ENCODE results near the gene CTIF. TPM values are rescaled to one million over a fixed set of nuclear protein-coding genes. Genes with fewer than 3 reads are reported as not detected.

CTIF gene
- total RNA-seq, 1 experiment from 2014 or later: 3.7 TPM

DNA sequence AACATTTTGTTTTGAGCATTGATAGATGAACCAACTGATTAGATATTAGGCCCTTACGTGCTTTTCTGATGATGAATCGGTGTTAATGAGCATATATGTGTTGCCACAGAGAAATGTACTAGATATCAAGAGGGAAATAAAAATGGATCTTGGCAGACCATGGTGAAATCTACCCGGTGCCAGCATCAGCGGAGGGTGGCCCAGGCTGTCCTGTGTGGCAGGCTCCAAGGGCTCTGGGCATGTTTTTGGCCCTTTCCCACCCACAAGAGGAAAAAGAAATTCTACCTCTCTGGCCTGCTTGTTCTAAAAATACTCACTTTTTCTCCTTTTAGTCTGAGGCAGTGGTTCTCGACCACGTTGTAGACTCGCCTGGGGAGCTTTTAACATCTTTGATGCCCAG lies 154.2 kb downstream of the CTIF start:
- no peak for DNase-seq (ENCODE audit: low read depth, low spot score)
- in situ Hi-C loops (cut with HindIII; ENCODE audit: low pct_unique_long_range_greater_than_20kb, low sequenced_read_pairs): no loop called here

GRCh38 chr18:48693625-48694262 lies 154.9 kb downstream of the CTIF start:
- in situ Hi-C loops (cut with HindIII; ENCODE audit: low pct_unique_long_range_greater_than_20kb, low sequenced_read_pairs): no loop called here

GRCh38 chr18:48694295-48694694 lies 155.5 kb downstream of the CTIF start:
- DNase-seq (ENCODE audit: low read depth, low spot score): no peak
- in situ Hi-C loops (cut with HindIII; ENCODE audit: low pct_unique_long_range_greater_than_20kb, low sequenced_read_pairs): no loop called here

More at GRCh38 chr18:48693625-48694262, 154.9 kb downstream of the CTIF start:
- DNase-seq (ENCODE audit: low read depth, low spot score): no peak

- in situ Hi-C loops (cut with HindIII; ENCODE audit: low pct_unique_long_range_greater_than_20kb, low sequenced_read_pairs): no loop called here
- DNase-seq (ENCODE audit: low read depth, low spot score): no peak
Observed at GRCh38 chr18:48695671-48696070, 156.8 kb downstream of the CTIF start.

DNA sequence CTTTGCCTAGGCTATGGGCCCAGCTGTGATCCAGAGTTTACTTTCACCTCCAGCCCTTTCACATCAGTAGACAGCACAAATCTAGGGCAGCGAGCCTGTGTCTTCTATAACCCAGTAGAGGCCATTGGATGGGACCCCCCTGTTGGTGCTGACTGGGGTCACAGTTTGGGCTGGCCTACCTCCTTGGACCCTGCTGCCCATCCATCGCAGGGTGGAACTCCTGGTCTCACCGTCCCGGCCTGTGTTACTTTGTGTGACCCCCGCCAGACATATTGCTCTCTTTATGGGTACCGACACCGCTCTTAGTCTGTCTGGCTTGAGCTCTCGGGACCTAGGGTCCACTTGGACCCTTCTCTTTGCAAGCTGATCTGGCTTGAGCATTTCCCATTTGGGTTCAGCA lies 157.4 kb downstream of the CTIF start:
- in situ Hi-C loops (cut with HindIII; ENCODE audit: low pct_unique_long_range_greater_than_20kb, low sequenced_read_pairs): no loop called here
- DNase-seq (ENCODE audit: low read depth, low spot score): no peak

- in situ Hi-C loops (cut with HindIII; ENCODE audit: low pct_unique_long_range_greater_than_20kb, low sequenced_read_pairs): no loop called here
- no peak for DNase-seq (ENCODE audit: low read depth, low spot score)
Observed at GRCh38 chr18:48697441-48697840, 158.6 kb downstream of the CTIF start.

DNA sequence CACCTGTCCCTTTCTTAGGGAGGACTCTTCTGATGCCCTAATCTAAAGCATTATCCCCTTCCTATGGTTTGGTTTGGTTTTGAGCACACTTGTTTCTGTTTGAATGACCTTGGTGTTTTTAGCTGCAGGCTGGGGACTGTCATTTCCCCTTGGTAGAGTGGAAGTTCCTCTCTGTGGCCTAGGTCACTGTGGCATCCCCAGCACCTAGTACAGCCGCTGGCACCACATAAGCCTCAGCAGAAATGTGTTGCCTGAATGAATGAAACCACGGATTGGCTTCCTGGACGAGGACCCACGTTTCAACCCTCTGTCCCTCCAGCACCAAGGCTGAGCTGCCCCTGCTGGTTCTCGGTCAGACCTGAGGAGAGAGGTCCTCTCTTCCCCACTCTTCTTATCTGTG lies 159.9 kb downstream of the CTIF start:
- in situ Hi-C loops (cut with HindIII; ENCODE audit: low pct_unique_long_range_greater_than_20kb, low sequenced_read_pairs): no loop called here
- DNase-seq (ENCODE audit: low read depth, low spot score): no peak

DNA sequence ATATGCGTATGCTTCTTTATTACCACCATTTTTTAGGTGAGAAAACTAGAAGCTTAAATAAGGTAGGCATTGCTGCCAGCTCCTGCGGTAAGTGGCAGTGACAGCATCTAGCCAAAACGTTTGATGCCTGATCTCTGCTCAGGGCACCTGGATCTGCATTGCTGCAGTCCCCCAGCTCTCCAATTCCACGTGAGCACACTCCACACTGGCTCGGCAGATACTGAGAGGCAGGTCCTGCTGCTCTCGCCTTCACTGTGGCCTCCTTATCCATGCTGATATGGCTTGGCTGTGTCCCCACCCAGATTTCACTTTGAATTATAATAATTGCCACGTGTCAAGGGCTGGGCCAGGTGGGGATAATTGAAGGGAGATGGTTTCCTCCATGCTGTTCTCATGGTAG lies 160.9 kb downstream of the CTIF start:
- in situ Hi-C loops (cut with HindIII; ENCODE audit: low pct_unique_long_range_greater_than_20kb, low sequenced_read_pairs): no loop called here
- DNase-seq (ENCODE audit: low read depth, low spot score): no peak

GRCh38 chr18:48700446-48700845 lies 161.6 kb downstream of the CTIF start:
- no peak for DNase-seq (ENCODE audit: low read depth, low spot score)
- in situ Hi-C loops (cut with HindIII; ENCODE audit: low pct_unique_long_range_greater_than_20kb, low sequenced_read_pairs): no loop called here

GRCh38 chr18:48702346-48703027 lies 163.7 kb downstream of the CTIF start:
- no peak for DNase-seq (ENCODE audit: low read depth, low spot score)
- in situ Hi-C loops (cut with HindIII; ENCODE audit: low pct_unique_long_range_greater_than_20kb, low sequenced_read_pairs): no loop called here

DNA sequence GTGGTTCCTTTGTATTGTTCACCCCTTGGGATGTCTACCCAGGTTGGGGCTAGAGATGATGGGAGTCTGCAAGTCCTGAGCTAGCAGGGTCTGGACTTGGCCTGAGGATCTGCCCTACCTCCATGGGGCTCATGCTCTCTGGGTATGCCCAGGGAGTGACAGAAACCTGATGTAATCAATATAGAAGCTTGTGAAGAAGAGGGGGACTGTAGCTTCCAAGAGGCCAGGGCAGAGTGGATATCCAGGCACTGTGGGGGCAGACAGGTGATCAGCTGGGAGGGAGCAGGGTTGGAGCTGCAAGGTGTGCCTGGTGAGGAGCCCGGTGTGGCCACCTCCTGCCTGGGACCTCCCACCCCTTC lies 164.2 kb downstream of the CTIF start:
- in situ Hi-C loops (cut with HindIII; ENCODE audit: low pct_unique_long_range_greater_than_20kb, low sequenced_read_pairs): no loop called here
- no peak for DNase-seq (ENCODE audit: low read depth, low spot score)

DNA sequence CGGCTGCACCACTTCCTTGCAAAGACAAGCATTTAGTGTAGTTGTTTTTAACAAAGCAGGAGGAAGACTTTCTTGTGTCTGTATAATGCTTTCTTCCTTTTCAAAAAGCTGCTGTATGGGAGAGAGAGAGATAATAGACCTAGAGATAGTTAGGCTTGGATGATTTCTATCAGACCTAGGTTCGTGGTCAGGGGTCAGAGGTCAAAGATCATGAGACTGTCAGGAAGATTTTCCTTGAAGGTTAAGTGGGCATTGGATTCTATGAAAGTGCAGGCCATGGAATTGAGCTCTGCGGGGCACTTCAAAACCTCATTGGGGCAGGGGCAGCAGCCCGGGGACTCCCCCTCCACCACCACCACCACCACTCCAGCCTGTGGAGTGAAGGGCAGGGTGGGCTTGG lies 164.6 kb downstream of the CTIF start:
- in situ Hi-C loops (cut with HindIII; ENCODE audit: low pct_unique_long_range_greater_than_20kb, low sequenced_read_pairs): no loop called here
- no peak for DNase-seq (ENCODE audit: low read depth, low spot score)

- in situ Hi-C loops (cut with HindIII; ENCODE audit: low pct_unique_long_range_greater_than_20kb, low sequenced_read_pairs): no loop called here
- DNase-seq (ENCODE audit: low read depth, low spot score): no peak
Observed at GRCh38 chr18:48705043-48705442, 166.2 kb downstream of the CTIF start.

GRCh38 chr18:48705531-48705930 lies 166.7 kb downstream of the CTIF start:
- no peak for DNase-seq (ENCODE audit: low read depth, low spot score)
- in situ Hi-C loops (cut with HindIII; ENCODE audit: low pct_unique_long_range_greater_than_20kb, low sequenced_read_pairs): no loop called here

DNA sequence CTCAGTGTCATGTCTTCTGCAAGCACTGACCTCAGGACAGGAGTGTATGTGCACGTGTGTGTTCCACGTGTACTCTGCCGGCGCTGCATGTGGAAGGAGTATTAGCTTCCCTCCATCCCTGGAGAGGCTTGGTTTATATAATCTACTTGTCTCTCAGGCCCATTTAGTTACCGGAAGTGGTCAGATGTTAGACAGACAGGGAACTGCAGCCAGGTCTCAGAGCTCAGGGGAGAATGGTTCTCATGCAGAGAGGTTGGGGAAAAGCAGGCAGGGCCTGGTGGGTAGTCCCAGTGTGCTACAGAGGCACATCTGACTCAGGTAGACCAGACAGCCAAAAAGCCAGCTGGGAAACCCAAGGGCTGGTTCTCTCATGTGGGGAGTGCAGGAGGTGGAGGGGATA lies 167.9 kb downstream of the CTIF start:
- no peak for DNase-seq (ENCODE audit: low read depth, low spot score)
- in situ Hi-C loops (cut with HindIII; ENCODE audit: low pct_unique_long_range_greater_than_20kb, low sequenced_read_pairs): no loop called here

DNA sequence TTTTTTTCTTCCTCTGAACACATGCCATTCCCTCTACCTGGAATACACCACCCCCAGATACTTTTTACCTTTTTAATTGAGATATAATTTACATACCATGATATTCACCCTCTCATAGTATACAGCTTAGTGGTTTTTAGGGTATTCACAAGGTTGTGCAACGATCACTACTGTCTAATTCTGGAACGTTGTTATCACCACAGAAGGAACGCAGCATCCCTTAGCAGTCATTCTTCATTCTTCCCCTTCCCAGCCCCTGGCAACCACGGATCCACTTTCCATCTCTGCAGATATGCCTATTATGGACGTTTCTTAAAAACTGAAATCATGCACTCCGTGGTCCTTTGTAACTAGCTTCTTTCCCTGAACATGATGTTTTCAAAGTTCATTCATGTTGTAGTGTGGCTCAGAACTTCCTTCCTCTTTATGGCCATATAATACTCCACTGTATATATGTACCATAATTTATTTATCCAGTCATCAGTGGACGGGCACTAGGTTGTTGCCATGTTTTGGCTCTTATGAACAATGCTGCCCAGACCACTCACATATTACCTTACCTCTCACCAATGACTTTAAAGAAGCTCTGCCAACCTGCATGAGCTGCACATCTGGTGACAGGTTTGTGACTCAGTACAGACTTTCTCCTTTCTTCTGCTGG lies 168.9 kb downstream of the CTIF start:
- no peak for DNase-seq (ENCODE audit: low read depth, low spot score)
- in situ Hi-C loops (cut with HindIII; ENCODE audit: low pct_unique_long_range_greater_than_20kb, low sequenced_read_pairs): no loop called here

GRCh38 chr18:48708807-48709206 lies 170.0 kb downstream of the CTIF start:
- no peak for DNase-seq (ENCODE audit: low read depth, low spot score)
- in situ Hi-C loops (cut with HindIII; ENCODE audit: low pct_unique_long_range_greater_than_20kb, low sequenced_read_pairs): no loop called here

DNA sequence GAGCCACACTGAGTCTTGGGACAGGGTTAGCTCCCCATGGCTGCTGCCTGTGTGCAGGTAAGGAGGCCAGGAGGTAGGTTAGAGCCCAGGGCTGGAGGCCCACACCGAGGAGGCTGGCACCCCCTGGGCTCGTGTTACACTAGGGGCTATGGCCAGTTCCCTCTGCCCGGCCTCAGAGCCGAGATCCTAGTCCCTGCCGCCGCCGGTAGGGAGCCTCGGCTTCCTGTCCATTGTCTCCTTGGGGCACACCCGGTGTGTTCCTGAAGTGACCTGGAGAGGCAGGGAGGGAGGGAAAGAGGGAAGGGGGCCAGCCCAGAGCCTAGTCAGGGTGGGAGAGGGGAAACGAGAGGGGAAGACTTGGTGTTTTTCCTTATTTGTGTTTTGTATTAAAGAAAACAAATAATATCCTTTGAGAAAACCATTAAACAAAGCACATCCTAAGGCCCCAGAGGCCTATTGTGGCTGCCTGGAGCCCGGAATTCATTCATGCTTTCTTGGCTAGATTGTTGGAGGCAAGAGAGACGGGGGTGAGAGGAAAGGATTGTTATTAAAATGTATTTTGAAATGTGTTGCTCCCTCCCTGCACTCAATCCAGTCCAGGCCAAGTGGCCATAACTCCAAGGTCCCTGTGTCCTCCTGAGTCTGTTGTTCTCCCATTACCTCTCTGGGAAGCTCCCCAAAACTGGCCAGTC lies 170.7 kb downstream of the CTIF start:
- in situ Hi-C loops (cut with HindIII; ENCODE audit: low pct_unique_long_range_greater_than_20kb, low sequenced_read_pairs): no loop called here
- no peak for DNase-seq (ENCODE audit: low read depth, low spot score)
